B cell (primary cell): ENCODE data around the gene CELF2.

Experiments used
- EZH2 ChIP-seq: IDR thresholded peaks from 2 replicates; pipeline ENCODE4 v1.6.1; 2012; ENCODE audit warnings: borderline replicate concordance, low read depth, mild to moderate bottlenecking, moderate library complexity, low read length; ENCODE audit not compliant: insufficient read depth, poor library complexity, severe bottlenecking
- TF ChIP-seq, protein P1 (sequence below): fragments of 200-600 bp; IDR thresholded peaks from one replicate; pipeline ENCODE4 v1.8.0; 2022; ENCODE audit warnings: antibody characterized with exemption, mild to moderate bottlenecking

DNA sequence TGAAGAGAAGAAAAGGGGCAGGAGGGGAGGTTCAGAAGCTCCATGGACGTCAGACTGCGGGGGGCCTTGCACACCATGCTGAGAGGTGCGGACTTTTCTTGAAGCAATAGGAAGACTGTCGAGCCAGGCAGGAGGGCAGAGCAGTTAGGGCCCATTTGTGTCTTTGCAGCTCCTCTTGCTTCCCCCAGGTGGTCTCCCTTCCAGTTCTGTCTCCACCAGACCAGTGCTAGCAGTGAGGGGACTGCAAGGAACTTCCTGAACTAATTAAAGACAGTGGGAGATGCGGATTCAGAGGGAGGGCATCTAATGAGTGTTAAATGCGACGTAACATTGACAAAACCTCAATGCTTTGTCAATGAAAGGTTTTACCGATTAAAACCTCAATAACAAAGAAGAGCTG is 368.4 kb downstream of the CELF2 start:
- TF ChIP-seq, protein P1, sequence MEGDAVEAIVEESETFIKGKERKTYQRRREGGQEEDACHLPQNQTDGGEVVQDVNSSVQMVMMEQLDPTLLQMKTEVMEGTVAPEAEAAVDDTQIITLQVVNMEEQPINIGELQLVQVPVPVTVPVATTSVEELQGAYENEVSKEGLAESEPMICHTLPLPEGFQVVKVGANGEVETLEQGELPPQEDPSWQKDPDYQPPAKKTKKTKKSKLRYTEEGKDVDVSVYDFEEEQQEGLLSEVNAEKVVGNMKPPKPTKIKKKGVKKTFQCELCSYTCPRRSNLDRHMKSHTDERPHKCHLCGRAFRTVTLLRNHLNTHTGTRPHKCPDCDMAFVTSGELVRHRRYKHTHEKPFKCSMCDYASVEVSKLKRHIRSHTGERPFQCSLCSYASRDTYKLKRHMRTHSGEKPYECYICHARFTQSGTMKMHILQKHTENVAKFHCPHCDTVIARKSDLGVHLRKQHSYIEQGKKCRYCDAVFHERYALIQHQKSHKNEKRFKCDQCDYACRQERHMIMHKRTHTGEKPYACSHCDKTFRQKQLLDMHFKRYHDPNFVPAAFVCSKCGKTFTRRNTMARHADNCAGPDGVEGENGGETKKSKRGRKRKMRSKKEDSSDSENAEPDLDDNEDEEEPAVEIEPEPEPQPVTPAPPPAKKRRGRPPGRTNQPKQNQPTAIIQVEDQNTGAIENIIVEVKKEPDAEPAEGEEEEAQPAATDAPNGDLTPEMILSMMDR = no peak
- TF ChIP-seq EZH2 = no peak
